Vagina (tissue), 2 donors: ENCODE measurements around the gene INPP5A.

Source experiments
- CTCF ChIP-seq, 3 experiments: fragments of 450-650 bp in 2 of 3; fragments of 200-600 bp in 1 of 3; sonication (generic) in 1 of 3; IDR thresholded peaks; one replicate each; pipeline ENCODE4 v1.5.1; 2017 to 2019; ENCODE audit warnings: antibody characterized with exemption in 3 of 3, mild to moderate bottlenecking in 2 of 3, moderate library complexity in 2 of 3
- POLR2A ChIP-seq, 2 donors: fragments of 450-650 bp; IDR thresholded peaks; one replicate each; pipeline ENCODE4 v1.6.1; 2017; ENCODE audit warnings: antibody characterized with exemption in 2 of 2, mild to moderate bottlenecking in 2 of 2, moderate library complexity in 2 of 2
- POLR2AphosphoS5 ChIP-seq, 2 donors: sonication (generic); formaldehyde crosslinking; IDR thresholded peaks; one replicate each; pipeline ENCODE4 v1.9.0; 2017; ENCODE audit warnings: antibody characterized with exemption in 2 of 2, mild to moderate bottlenecking in 2 of 2, low read depth in 1 of 2; ENCODE audit not compliant: insufficient read depth in 1 of 2

GRCh38 chr10:132770061-132771021, 232.8 kb downstream of the INPP5A start:
- no peak for TF ChIP-seq CTCF (IDR thresholded peaks at IDR 0.05)
- TF ChIP-seq POLR2A (IDR thresholded peaks at IDR 0.05) = no peak
- TF ChIP-seq POLR2AphosphoS5 (IDR thresholded peaks at IDR 0.05; ENCODE audit: insufficient read depth in 1 of 2, low read depth in 1 of 2) = no peak
